Stomach (tissue), 9 donors: ENCODE measurements around the gene ATP7A. TPM values are rescaled to one million over a fixed set of nuclear protein-coding genes. Genes with fewer than 3 reads are reported as not detected.

Source experiments
- DNase-seq, 2 donors: peaks; one replicate each; pipeline versions ENCODE4 v3.0.0 to v3.0.0-alpha.2; 2013 to 2019
- H3K27ac ChIP-seq, 5 donors: fragments of 200-600 bp in 4 of 5; sonication (generic) in 4 of 5; one replicate each; pipeline ENCODE4 v1.5.1; 2013 to 2019; ENCODE audit warnings: mild to moderate bottlenecking in 1 of 5, moderate library complexity in 1 of 5
- H3K27me3 ChIP-seq, 3 donors: fragments of 200-600 bp; sonication (generic); one replicate each; pipeline ENCODE4 v1.5.1; 2017 to 2019; ENCODE audit warnings: mixed run types in 1 of 3
- H3K36me3 ChIP-seq, 4 donors: fragments of 200-600 bp; sonication (generic); 1 replicate in 3 of 4; 2 replicates in 1 of 4; pipeline ENCODE4 v1.5.1; 2016 to 2019
- H3K4me1 ChIP-seq, 4 donors: fragments of 200-600 bp; sonication (generic); one replicate each; pipeline ENCODE4 v1.5.1; 2016 to 2019
- H3K4me3 ChIP-seq, 4 donors: fragments of 200-600 bp; sonication (generic) in 3 of 4; one replicate each; pipeline ENCODE4 v1.5.1; 2016 to 2019; ENCODE audit warnings: mild to moderate bottlenecking in 1 of 4
- H3K9me3 ChIP-seq, 4 donors: fragments of 200-600 bp; sonication (generic); one replicate each; pipeline ENCODE4 v1.5.1; 2016 to 2019
- EP300 ChIP-seq: sonication (generic); formaldehyde crosslinking; IDR thresholded peaks from one replicate; pipeline ENCODE4 v1.6.1; 2017; ENCODE audit warnings: antibody characterized with exemption
- POLR2A ChIP-seq, 4 donors: fragments of 450-650 bp; IDR thresholded peaks; one replicate each; pipeline ENCODE4 v1.6.1; 2016; ENCODE audit warnings: antibody characterized with exemption in 4 of 4, control low read depth in 2 of 4, mild to moderate bottlenecking in 1 of 4, moderate library complexity in 1 of 4
- POLR2AphosphoS5 ChIP-seq, 3 donors: sonication (generic); formaldehyde crosslinking; IDR thresholded peaks; one replicate each; pipeline ENCODE4 v1.6.1; 2016; ENCODE audit warnings: antibody characterized with exemption in 3 of 3
- WGBS, 5 donors: extraction: QIAGEN DNeasy Blood & Tissue Kit in 3 of 5; methylation state at CpG; one replicate each; pipeline versions ENCODE4 v1.1.5 to v1.1.7; 2013 to 2018; 5-methylcytosine and 5-hydroxymethylcytosine counted together
- intact Hi-C: fragments of 100-400 bp; cut with DNase I; formaldehyde crosslinking; loops from one replicate; pipeline ENCODE4 v1.15.1; 2023; ENCODE audit warnings: low total_unique reads
- polyA plus RNA-seq, 3 donors: library from polyadenylated mRNA; stranded (reverse); fragments of 200-250 nt; gene quantifications; one replicate each; pipeline ENCODE4 v1.2.3, GENCODE V29; 2013
- total RNA-seq, 5 donors: library from RNA; depleted of rRNA; stranded (reverse); fragments of >200 nt; gene quantifications; one replicate each; pipeline versions ENCODE4 v1.1.0 to v1.2.3, GENCODE V29; 2014 to 2016
- TF ChIP-seq, protein P1 (sequence below), 7 experiments: fragments of 450-650 bp in 4 of 7; fragments of 200-600 bp in 3 of 7; sonication (generic) in 3 of 7; IDR thresholded peaks; one replicate each; pipeline ENCODE4 v1.5.1; 2016 to 2019; ENCODE audit warnings: antibody characterized with exemption in 7 of 7, control low read depth in 2 of 7, mild to moderate bottlenecking in 1 of 7
- donor health status: healthy with polysubstance abuse.
- donor health status: Bipolar disorder and iron deficiency.
- donor health status: healthy.

Gene ATP7A
- total and polyA plus RNA-seq, 8 donors = 0.76 to 38.2 (median 4.4) TPM

- H3K27me3 ChIP-seq = peaks cover 0 to 2% (median 0%) of the 10 kb centered on the region in 3 donors
- no peaks in the 10 kb centered on the region for H3K4me1 ChIP-seq
- peak in 1 of 2 donors; percentile 63 for DNase-seq
- H3K36me3 ChIP-seq = peaks cover 0 to 3% (median 0%) of the 10 kb centered on the region in 4 donors
- H3K4me3 ChIP-seq = no peak overlapping the region
- TF ChIP-seq EP300 (no peak), POLR2A (IDR thresholded peaks at IDR 0.05) (no peak), POLR2AphosphoS5 (IDR thresholded peaks at IDR 0.05) (no peak)
- TF ChIP-seq, protein P1, sequence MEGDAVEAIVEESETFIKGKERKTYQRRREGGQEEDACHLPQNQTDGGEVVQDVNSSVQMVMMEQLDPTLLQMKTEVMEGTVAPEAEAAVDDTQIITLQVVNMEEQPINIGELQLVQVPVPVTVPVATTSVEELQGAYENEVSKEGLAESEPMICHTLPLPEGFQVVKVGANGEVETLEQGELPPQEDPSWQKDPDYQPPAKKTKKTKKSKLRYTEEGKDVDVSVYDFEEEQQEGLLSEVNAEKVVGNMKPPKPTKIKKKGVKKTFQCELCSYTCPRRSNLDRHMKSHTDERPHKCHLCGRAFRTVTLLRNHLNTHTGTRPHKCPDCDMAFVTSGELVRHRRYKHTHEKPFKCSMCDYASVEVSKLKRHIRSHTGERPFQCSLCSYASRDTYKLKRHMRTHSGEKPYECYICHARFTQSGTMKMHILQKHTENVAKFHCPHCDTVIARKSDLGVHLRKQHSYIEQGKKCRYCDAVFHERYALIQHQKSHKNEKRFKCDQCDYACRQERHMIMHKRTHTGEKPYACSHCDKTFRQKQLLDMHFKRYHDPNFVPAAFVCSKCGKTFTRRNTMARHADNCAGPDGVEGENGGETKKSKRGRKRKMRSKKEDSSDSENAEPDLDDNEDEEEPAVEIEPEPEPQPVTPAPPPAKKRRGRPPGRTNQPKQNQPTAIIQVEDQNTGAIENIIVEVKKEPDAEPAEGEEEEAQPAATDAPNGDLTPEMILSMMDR (IDR thresholded peaks at IDR 0.05) = no peak
- H3K9me3 ChIP-seq = no peaks in the 10 kb centered on the region
- intact Hi-C loops = no loop called here
- 59 to 76% (median 69%) methylated on average over 12 of the region's 12 CpGs for WGBS, 5 donors
- H3K27ac ChIP-seq = peak overlapping the region; percentile 31 to 70 (median 67)
Observed at GRCh38 chrX:78019586-78020483, 109.3 kb downstream of the ATP7A start.

DNA sequence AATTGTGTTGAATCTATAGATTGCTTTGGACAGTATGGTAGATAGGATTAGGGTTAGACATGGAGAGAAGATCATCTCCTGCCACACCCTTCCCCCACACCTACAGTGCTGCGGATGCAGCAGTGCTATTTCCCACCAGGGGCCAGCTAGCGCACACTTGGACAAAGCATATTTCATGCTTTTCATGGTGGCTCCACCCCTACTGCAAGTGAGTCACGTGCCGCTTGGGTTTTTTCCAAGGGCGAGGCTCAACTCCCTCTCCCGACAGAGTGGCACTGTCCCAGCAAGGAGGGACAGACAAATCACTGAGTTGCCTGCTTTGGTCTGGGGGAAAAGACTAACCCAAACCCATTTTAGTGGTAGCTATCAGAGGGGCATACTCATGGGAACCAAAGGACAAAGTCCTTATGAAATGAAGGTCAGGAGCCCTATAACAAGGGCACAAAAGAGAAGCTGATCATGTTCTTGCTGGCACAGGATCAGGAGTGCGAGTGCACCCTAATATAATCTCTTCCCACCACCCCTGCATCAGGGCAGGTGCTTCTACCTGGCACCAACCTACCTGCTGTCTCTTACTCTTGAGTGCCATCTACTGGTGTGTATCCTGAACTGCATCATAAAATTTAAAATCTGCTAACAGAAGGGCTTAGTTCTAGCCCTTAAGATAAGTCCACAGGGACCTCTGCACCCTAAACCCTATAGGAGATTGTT, 114.0 kb downstream of the ATP7A start:
- intact Hi-C loops = no loop called here
- H3K27ac ChIP-seq = peak overlapping the region in 4 of 5 donors; percentile 9 to 50 (median 33)
- no peak overlapping the region for H3K4me3 ChIP-seq
- no peaks in the 10 kb centered on the region for H3K4me1 ChIP-seq
- 27 to 46% (median 43%) methylated on average over 7 of the region's 7 CpGs for WGBS, 5 donors
- TF ChIP-seq EP300 = no peak
- TF ChIP-seq, protein P1 (IDR thresholded peaks at IDR 0.05) = peak in 4 of 7 experiments; percentile 15 to 67 (median 47)
- H3K36me3 ChIP-seq = no peaks in the 10 kb centered on the region
- no peaks in the 10 kb centered on the region for H3K9me3 ChIP-seq
- no peaks in the 10 kb centered on the region for H3K27me3 ChIP-seq
- DNase-seq = peak; percentile 22 to 71

DNA sequence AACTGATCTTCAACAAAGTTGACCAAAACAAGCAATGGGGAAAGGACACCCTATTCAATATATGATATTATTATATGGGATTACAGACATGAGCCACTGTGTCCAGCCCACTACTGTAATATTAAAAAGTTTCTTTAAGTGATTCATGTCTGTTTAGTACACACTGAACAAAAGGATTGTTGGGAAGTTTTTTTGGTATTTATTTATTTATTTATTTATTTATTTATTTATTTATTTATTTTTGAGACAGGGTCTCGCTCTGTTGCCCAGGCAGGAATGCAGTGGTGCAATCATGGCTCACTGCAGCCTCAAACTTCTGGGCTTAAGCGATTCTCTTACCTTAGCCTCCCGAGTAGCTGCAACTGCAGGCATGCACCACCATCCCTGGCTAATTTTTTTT, 117.3 kb downstream of the ATP7A start:
- no peaks in the 10 kb centered on the region for H3K9me3 ChIP-seq
- DNase-seq = no peak
- intact Hi-C loops = no loop called here
- WGBS, 5 donors = 85 to 97% (median 90%) methylated on average over 3 of the region's 3 CpGs
- no peaks in the 10 kb centered on the region for H3K36me3 ChIP-seq
- no peaks in the 10 kb centered on the region for H3K4me1 ChIP-seq
- H3K27me3 ChIP-seq = no peaks in the 10 kb centered on the region
- TF ChIP-seq, protein P1 (IDR thresholded peaks at IDR 0.05) = no peak
- TF ChIP-seq EP300 = no peak
- no peak for TF ChIP-seq POLR2A (IDR thresholded peaks at IDR 0.05)
- no peak for TF ChIP-seq POLR2AphosphoS5 (IDR thresholded peaks at IDR 0.05)
- no peak overlapping the region for H3K4me3 ChIP-seq
- no peak overlapping the region for H3K27ac ChIP-seq

GRCh38 chrX:78029663-78030062, 119.2 kb downstream of the ATP7A start:
- no peaks in the 10 kb centered on the region for H3K27me3 ChIP-seq
- H3K27ac ChIP-seq = no peak overlapping the region
- H3K36me3 ChIP-seq = peaks cover 0 to 6% (median 0%) of the 10 kb centered on the region in 4 donors
- no peaks in the 10 kb centered on the region for H3K9me3 ChIP-seq
- H3K4me1 ChIP-seq = no peaks in the 10 kb centered on the region
- WGBS, 5 donors = 11 to 36% (median 25%) methylated on average over 2 of the region's 2 CpGs
- TF ChIP-seq POLR2A (IDR thresholded peaks at IDR 0.05) (no peak), POLR2AphosphoS5 (IDR thresholded peaks at IDR 0.05) (no peak)
- TF ChIP-seq, protein P1 (IDR thresholded peaks at IDR 0.05) = peak in 4 of 7 experiments; percentile 7 to 41 (median 26)
- peak in 1 of 2 donors; percentile 58 for DNase-seq
- H3K4me3 ChIP-seq = no peak overlapping the region
- intact Hi-C loops = no loop called here
